GM12878 (cell line): ENCODE measurements around the gene TBC1D3K. TPM values are rescaled to one million over a fixed set of nuclear protein-coding genes. Genes with fewer than 3 reads are reported as not detected.
A peak's percentile ranks its signal among the peaks of the same experiment; 100 is the strongest.
"Not testable (repeated sequence)": the region's sequence is repeated elsewhere in the genome, so short reads cannot be mapped to it uniquely, and the experiment has no call there.

Experiments
- ATAC-seq: fragments of 200-7000 bp; cut with Tn5 transposase; 3 replicates; pipeline ENCODE4 v1.9.1; 2020; ENCODE audit warnings: mild to moderate bottlenecking, moderate library complexity
- Bru-seq: library from RNA; stranded (reverse); fragments of 400-500 nt; gene quantifications from one replicate; lab custom pipeline; 2021; lab: Mats Ljungman, UMichigan
- BruChase-seq, 2 experiments: library from RNA; stranded (reverse); fragments of 400-500 nt; gene quantifications; one replicate each; lab custom pipeline; 2021; lab: Mats Ljungman, UMichigan
- BruUV-seq: library from RNA; stranded (reverse); fragments of 400-500 nt; replicated peaks from 2 replicates; lab custom pipeline; 2021; lab: Mats Ljungman, UMichigan
- CTCF ChIA-PET: fragments of 300-600 bp; sonication (Branson Sonifier 250); formaldehyde crosslinking; extraction: SDS; loops from one replicate; lab custom pipeline; 2021; ENCODE audit warnings: inconsistent platforms; lab: Yijun Ruan, JAX
- POLR2A ChIA-PET: fragments of 350-600 bp; formaldehyde crosslinking; extraction: SDS; loops from one replicate; lab custom pipeline; 2021; ENCODE audit warnings: inconsistent platforms; lab: Charles Lee
- RAD21 ChIA-PET: fragments of 300-600 bp; sonication (Branson Sonifier 250); formaldehyde crosslinking; loops from one replicate; lab custom pipeline; 2023; ENCODE audit warnings: antibody characterized with exemption; ENCODE audit not compliant: unreplicated experiment; lab: Charles Lee
- SMC1A ChIA-PET: fragments of 300-600 bp; sonication (Branson Sonifier 250); formaldehyde crosslinking; loops from one replicate; lab custom pipeline; 2023; ENCODE audit not compliant: unreplicated experiment, uncharacterized antibody; lab: Charles Lee
- DNase-seq: peaks from one replicate; pipeline ENCODE4 v3.0.0-alpha.2; 2011; ENCODE audit warnings: low read depth, low spot score
- FAIRE-seq: peaks from 3 replicates; lab custom pipeline; 2011; peaks lifted over from hg19 to GRCh38; lab: Jason Lieb, UNC
- H2AFZ ChIP-seq: 2 replicates; pipeline ENCODE4 v1.6.0; 2011; ENCODE audit warnings: low read depth, low read length, control low read depth; ENCODE audit not compliant: control insufficient read depth
- H3K27ac ChIP-seq: 2 replicates; pipeline ENCODE4 v1.5.1; 2011; ENCODE audit warnings: control low read depth; ENCODE audit not compliant: control insufficient read depth, insufficient read depth
- H3K27me3 ChIP-seq, 2 experiments: replicated peaks in 1 of 2; 2 replicates each; pipeline versions ENCODE4 v1.6.0 to v1.6.1; 2011; ENCODE audit warnings: low read length in 1 of 2; ENCODE audit not compliant: control insufficient read depth in 2 of 2, insufficient read depth in 2 of 2
- H3K36me3 ChIP-seq, 2 experiments: 2 replicates each; pipeline ENCODE4 v1.5.1; 2011; ENCODE audit warnings: low read length in 1 of 2; ENCODE audit not compliant: control insufficient read depth in 2 of 2, insufficient read depth in 2 of 2
- H3K4me1 ChIP-seq: 2 replicates; pipeline ENCODE4 v1.6.1; 2011; ENCODE audit warnings: mild to moderate bottlenecking, low read length, moderate library complexity, mixed read lengths; ENCODE audit not compliant: control insufficient read depth, insufficient read depth
- H3K4me2 ChIP-seq: 2 replicates; pipeline ENCODE4 v1.6.0; 2011; ENCODE audit warnings: control low read depth; ENCODE audit not compliant: control insufficient read depth, insufficient read depth
- H3K4me3 ChIP-seq: fragments of 200-600 bp; sonication (generic); 2 replicates; pipeline ENCODE4 v1.5.1; 2016
- H3K79me2 ChIP-seq: 2 replicates; pipeline ENCODE4 v1.6.0; 2011; ENCODE audit warnings: low read length; ENCODE audit not compliant: control insufficient read depth, insufficient read depth
- H3K9ac ChIP-seq: 2 replicates; pipeline ENCODE4 v1.8.0; 2011; ENCODE audit warnings: low read length, control low read depth, mixed read lengths; ENCODE audit not compliant: control insufficient read depth, insufficient read depth
- H3K9me3 ChIP-seq: replicated peaks from 3 replicates; pipeline ENCODE4 v1.5.1; 2011; ENCODE audit warnings: mild to moderate bottlenecking, low read length; ENCODE audit not compliant: control insufficient read depth, insufficient read depth
- H4K20me1 ChIP-seq: 2 replicates; pipeline ENCODE4 v1.6.0; 2011; ENCODE audit not compliant: control insufficient read depth, insufficient read depth
- RUNX3 ChIP-seq: IDR thresholded peaks from 2 replicates; pipeline ENCODE4 v1.6.1; 2012; ENCODE audit warnings: low read length, inconsistent platforms
- SKIL ChIP-seq: fragments of 450-650 bp; IDR thresholded peaks from 2 replicates; pipeline ENCODE4 v1.6.1; 2017; ENCODE audit warnings: mild to moderate bottlenecking, low read depth, inconsistent platforms; ENCODE audit not compliant: poor library complexity, severe bottlenecking
- TCF12 ChIP-seq: IDR thresholded peaks from 2 replicates; pipeline ENCODE4 v1.6.1; 2011; ENCODE audit warnings: low read depth, mild to moderate bottlenecking, low read length
- ZNF687 ChIP-seq: fragments of 450-650 bp; IDR thresholded peaks from 2 replicates; pipeline ENCODE4 v1.6.1; 2017; ENCODE audit warnings: mild to moderate bottlenecking, moderate library complexity
- WGBS: methylation state at CpG from one replicate; pipeline ENCODE4 v1.1.6; 2016; ENCODE audit warnings: low lambda C conversion rate; ENCODE audit not compliant: insufficient replicate concordance, insufficient coverage; ENCODE audit errors: missing lambda C conversion rate; 5-methylcytosine and 5-hydroxymethylcytosine counted together
- in situ Hi-C: fragments of 300-500 bp; cut with MboI; formaldehyde crosslinking; loops from 9 replicates; pipeline ENCODE4 v1.14.3; 2018; ENCODE audit warnings: mixed read lengths
- intact Hi-C: fragments of 100-400 bp; cut with micrococcal nuclease; formaldehyde crosslinking; loops from one replicate; pipeline ENCODE4 v1.14.2; 2022; ENCODE audit not compliant: unreplicated experiment
- long read RNA-seq, 2 experiments: library from polyadenylated mRNA; unstranded; transcript quantifications; one replicate each; pipeline ENCODE4 v2.0.0, GENCODE V29; 2019 to 2020
- polyA minus RNA-seq, 3 experiments: library from RNA; depleted of rRNA, polyadenylated mRNA; stranded (reverse); fragments of >200 nt; gene quantifications; 2 replicates each; pipeline ENCODE4 v1.2.3, GENCODE V29; 2011
- polyA plus RNA-seq, 11 experiments: library from polyadenylated mRNA; depleted of rRNA in 4 of 11; unstranded in 6 of 11; stranded (reverse) in 5 of 11; fragments of >200 nt; fragmentation: Nextera tagmentation in 4 of 11; fragmentation: Illumina TruSeq in 1 of 11; extraction: Ambion mirVana in 4 of 11; extraction: Trizol in 1 of 11; gene quantifications; 1 replicate in 1 of 11; 2 replicates in 10 of 11; pipeline versions ENCODE4 v1.2.1 to v1.2.3, GENCODE V29; 2011 to 2016; ENCODE audit warnings: inconsistent platforms in 2 of 11, missing spikeins in 2 of 11, low read depth in 1 of 11
- total RNA-seq, 4 experiments: library from RNA; depleted of rRNA in 3 of 4; stranded (reverse); fragments of >200 nt in 3 of 4; fragmentation: Illumina TruSeq in 1 of 4; extraction: Trizol in 1 of 4; gene quantifications; 2 replicates each; pipeline versions ENCODE4 v1.2.1 to v1.2.3, GENCODE V29; 2013 to 2021

Gene TBC1D3K
- total RNA-seq (2013; cell fraction: nucleolus; rRNA removed): not detected in 2 replicates
- not detected in 2 replicates for total RNA-seq (2014; rRNA removed)
- total RNA-seq (2014; rRNA removed; fragmentation: Illumina TruSeq; extraction: Trizol): not detected in 2 replicates
- total RNA-seq (2021): not detected in 2 replicates
- polyA plus RNA-seq (2011; ENCODE audit: low read depth): not detected
- not detected in 2 replicates for polyA plus RNA-seq (2011; rRNA removed)
- polyA plus RNA-seq (2011; cell fraction: cytosol; rRNA removed): not detected in 2 replicates
- 0.12 and 0.25 TPM in 2 replicates for polyA plus RNA-seq (2011; cell fraction: nucleus; rRNA removed)
- not detected in 2 replicates for polyA plus RNA-seq (2012)
- not detected in 2 replicates for polyA plus RNA-seq (2014; fragmentation: Illumina TruSeq; extraction: Trizol)
- polyA plus RNA-seq (2014; fragmentation: Nextera tagmentation; extraction: Ambion mirVana): not detected
- polyA plus RNA-seq (2014; rRNA removed): not detected in 2 replicates
- polyA plus RNA-seq (2016; fragmentation: Nextera tagmentation; extraction: Ambion mirVana): not detected
- polyA minus RNA-seq (2011; rRNA and poly(A)+ RNA removed): not detected in 2 replicates
- polyA minus RNA-seq (2011; cell fraction: cytosol; rRNA and poly(A)+ RNA removed): not detected in 2 replicates
- polyA minus RNA-seq (2011; cell fraction: nucleus; rRNA and poly(A)+ RNA removed): not detected in 2 replicates
- Bru-seq, nascent RNA: percentile 21 among the genes with signal in this experiment
- BruChase-seq, experiment 1, labeled RNA remaining after a 6-hour chase: percentile 20 among the genes with signal in this experiment
- percentile 21 among the genes with signal in this experiment for BruChase-seq, experiment 2, labeled RNA remaining after a 2-hour chase
- long read RNA-seq, experiment 1: 0 reads
- long read RNA-seq, experiment 2: 0 reads

DNA sequence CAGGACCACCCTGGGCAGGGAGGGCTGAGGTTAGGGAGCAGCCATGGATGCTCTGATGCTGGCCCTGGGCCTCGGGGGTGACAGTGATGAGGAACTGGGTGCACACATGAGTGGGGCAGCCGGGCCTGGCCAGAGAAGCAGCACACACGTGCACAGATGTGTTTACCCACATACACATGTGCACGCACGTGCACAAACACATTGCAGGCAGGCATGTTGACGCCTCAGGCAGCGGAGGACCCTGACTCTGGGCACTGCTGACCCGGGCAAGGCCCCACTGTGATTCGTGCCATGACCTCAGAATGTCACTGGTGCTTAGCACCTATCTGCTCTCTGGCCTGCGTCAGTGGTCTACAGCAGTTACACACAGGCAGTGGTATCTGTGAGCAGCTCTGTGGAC lies at the start of gene TBC1D3K:
TSS of gene TBC1D3K (plus strand) at position 301 of the 400 bp plus-strand sequence. CDS start 1,585 bp downstream, outside the sequence.
- BruUV-seq: not testable (repeated sequence)

GRCh38 chr17:37884516-37884915 lies 39.7 kb upstream of the TBC1D3K start:
- Histone ChIP-seq H3K4me2 (no peak overlapping the region), H3K9ac (no peak overlapping the region), H3K9me3 (peaks cover 3% of the 10 kb centered on the region; the same call in 2 of the 3 replicates), H3K27ac (no peak overlapping the region), H2AFZ (no peak overlapping the region), H4K20me1 (no peaks in the 10 kb centered on the region), H3K4me1 (no peaks in the 10 kb centered on the region), H3K79me2 (no peaks in the 10 kb centered on the region), H3K36me3 (no peaks in the 10 kb centered on the region), H3K4me3 (no peak overlapping the region), H3K27me3 (no peaks in the 10 kb centered on the region)
- SMC1A ChIA-PET: interaction anchor here (1.0 kb wide), 1 partner anchor 69 kb away, joined by 3 read pairs; no protein-coding TSS in a partner anchor
- intact Hi-C loops: no loop called here
- BruUV-seq: no TSS peak
- FAIRE-seq: no peak
- WGBS: 39% methylated on average over 2 of the region's 2 CpGs
- POLR2A ChIA-PET: no interaction called here
- RAD21 ChIA-PET: no interaction called here
- ATAC-seq: peak; percentile 86
- CTCF ChIA-PET: no interaction called here
- in situ Hi-C loops: no loop called here
- DNase-seq: peak; percentile 37
- TF ChIP-seq ZNF687 (no peak), RUNX3 (peak; percentile 84), SKIL (no peak), TCF12 (0 out of 2 replicates have a peak, but pooled peaks have one; percentile 27)

More for the DNA sequence above, at the start of gene TBC1D3K:
- POLR2A ChIA-PET, SMC1A ChIA-PET, H3K9ac ChIP-seq, H3K4me3 ChIP-seq, CTCF ChIA-PET, H3K4me2 ChIP-seq, H2AFZ ChIP-seq, H3K79me2 ChIP-seq, in situ Hi-C loops, H3K4me1 ChIP-seq, H3K27ac ChIP-seq, DNase-seq, FAIRE-seq, RAD21 ChIA-PET, H3K36me3 ChIP-seq, H3K9me3 ChIP-seq, H3K27me3 ChIP-seq, H4K20me1 ChIP-seq, ATAC-seq, intact Hi-C loops: not testable (repeated sequence)
- WGBS: 20% methylated on average over 1 of the region's 10 CpGs
